ENCODE results near the gene HOXC9.
A peak's percentile ranks its signal among the peaks of the same experiment; 100 is the strongest.

The HOXC9 gene

DNA sequence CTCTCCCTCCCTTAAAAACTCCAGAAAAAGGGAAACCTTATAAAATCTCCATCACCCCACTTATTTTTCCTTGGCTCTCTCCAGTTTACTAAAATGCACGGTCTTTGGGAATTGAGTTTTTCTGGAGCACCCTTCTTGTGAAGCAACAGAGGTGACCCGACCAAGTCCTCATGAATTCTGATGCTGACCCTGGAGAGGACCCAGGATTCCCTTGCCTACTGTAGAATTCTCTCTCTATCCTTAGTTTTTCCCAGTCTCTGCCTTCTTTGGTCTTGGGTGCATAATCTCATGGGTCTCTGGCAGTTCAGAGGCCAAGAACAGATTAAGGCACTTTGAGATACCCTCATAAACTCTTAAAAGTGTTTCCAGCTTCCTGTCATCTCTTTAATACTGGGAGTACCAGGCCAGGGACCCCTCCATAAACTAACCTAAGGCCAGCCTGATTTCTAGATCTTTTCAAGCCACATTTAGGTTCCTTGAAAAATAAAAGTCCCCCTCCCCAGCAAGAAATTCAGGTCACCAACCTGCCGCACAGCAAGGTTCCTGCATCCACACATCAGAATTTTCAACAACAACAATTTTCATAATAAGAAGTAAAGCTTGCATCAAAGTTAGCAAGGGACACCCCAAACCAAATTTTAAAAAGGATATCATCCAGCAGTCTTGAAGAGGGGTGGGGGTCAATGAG lies 48.6 kb downstream of the HOXC9 start:
- no peaks in the 10 kb centered on the region for H3K27me3 ChIP-seq (ENCODE audit: insufficient read depth, low read depth, severe bottlenecking)
- H3K36me3 ChIP-seq: peaks cover 9% of the 10 kb centered on the region
- no peaks in the 10 kb centered on the region for H3K9me3 ChIP-seq (ENCODE audit: severe bottlenecking)
- H3K4me3 ChIP-seq (ENCODE audit: low read depth, low read length): no peak overlapping the region
- TF ChIP-seq, protein P1, sequence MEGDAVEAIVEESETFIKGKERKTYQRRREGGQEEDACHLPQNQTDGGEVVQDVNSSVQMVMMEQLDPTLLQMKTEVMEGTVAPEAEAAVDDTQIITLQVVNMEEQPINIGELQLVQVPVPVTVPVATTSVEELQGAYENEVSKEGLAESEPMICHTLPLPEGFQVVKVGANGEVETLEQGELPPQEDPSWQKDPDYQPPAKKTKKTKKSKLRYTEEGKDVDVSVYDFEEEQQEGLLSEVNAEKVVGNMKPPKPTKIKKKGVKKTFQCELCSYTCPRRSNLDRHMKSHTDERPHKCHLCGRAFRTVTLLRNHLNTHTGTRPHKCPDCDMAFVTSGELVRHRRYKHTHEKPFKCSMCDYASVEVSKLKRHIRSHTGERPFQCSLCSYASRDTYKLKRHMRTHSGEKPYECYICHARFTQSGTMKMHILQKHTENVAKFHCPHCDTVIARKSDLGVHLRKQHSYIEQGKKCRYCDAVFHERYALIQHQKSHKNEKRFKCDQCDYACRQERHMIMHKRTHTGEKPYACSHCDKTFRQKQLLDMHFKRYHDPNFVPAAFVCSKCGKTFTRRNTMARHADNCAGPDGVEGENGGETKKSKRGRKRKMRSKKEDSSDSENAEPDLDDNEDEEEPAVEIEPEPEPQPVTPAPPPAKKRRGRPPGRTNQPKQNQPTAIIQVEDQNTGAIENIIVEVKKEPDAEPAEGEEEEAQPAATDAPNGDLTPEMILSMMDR (IDR thresholded peaks at IDR 0.05; ENCODE audit: low read depth, low read length): no peak
- no peak overlapping the region; the same call in 1 of the 2 replicates for H3K27ac ChIP-seq
- DNase-seq: no peak

DNA sequence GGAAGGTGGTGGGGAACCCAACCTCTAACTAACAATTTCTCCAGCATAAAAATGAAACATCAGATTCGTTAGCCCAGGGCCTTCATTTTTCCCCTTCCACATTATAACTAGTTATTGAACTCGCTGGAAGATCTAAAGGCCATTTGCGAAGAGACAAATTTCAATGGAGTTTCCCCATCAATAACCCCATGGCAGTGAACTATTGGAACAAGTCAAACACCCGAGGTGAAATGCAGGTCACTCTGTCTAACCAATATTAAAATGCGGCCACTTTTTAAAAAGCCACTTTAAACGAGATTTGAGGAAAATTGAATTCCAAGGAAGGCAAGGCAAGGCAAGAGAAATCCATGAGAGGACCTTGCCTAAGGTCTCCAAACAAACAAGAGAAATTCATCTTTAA lies 49.1 kb downstream of the HOXC9 start:
- Histone ChIP-seq H3K27ac (no peak overlapping the region), H3K4me3 (ENCODE audit: low read depth, low read length) (no peak overlapping the region), H3K27me3 (ENCODE audit: insufficient read depth, low read depth, severe bottlenecking) (no peaks in the 10 kb centered on the region), H3K9me3 (ENCODE audit: severe bottlenecking) (no peaks in the 10 kb centered on the region), H3K36me3 (peaks cover 9% of the 10 kb centered on the region)
- DNase-seq: no peak
- TF ChIP-seq, protein P1 (IDR thresholded peaks at IDR 0.05; ENCODE audit: low read depth, low read length): no peak

DNA sequence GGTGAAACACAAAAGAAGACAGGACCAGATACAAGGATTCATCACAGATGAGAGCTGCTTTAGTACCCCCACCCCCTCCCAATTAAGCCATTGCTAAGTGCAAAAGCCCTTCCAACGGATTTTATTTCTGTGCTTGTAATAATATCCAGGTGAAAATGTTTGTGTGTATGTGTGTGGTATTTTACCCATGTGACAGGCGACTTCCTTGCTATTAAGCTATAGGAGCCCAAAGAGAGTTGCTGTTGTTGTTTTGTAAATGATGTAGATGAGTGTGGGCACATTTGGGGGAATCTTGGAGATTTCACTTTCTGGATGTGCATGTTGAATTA lies 50.5 kb downstream of the HOXC9 start:
- H3K36me3 ChIP-seq: peaks cover 9% of the 10 kb centered on the region
- H3K4me3 ChIP-seq (ENCODE audit: low read depth, low read length): no peak overlapping the region
- H3K27me3 ChIP-seq (ENCODE audit: insufficient read depth, low read depth, severe bottlenecking): no peaks in the 10 kb centered on the region

GRCh38 chr12:54051026-54051842 lies 51.3 kb downstream of the HOXC9 start:
- Histone ChIP-seq H3K4me3 (ENCODE audit: low read depth, low read length) (no peak overlapping the region), H3K27me3 (ENCODE audit: insufficient read depth, low read depth, severe bottlenecking) (no peaks in the 10 kb centered on the region), H3K27ac (peak overlapping the region; percentile 81), H3K9me3 (ENCODE audit: severe bottlenecking) (no peaks in the 10 kb centered on the region), H3K36me3 (peaks cover 13% of the 10 kb centered on the region)
- TF ChIP-seq, protein P1 (IDR thresholded peaks at IDR 0.05; ENCODE audit: low read depth, low read length): no peak
- no peak for DNase-seq

More for the DNA sequence above, 50.5 kb downstream of the HOXC9 start:
- TF ChIP-seq, protein P1 (IDR thresholded peaks at IDR 0.05; ENCODE audit: low read depth, low read length): no peak
- no peak for DNase-seq
- Histone ChIP-seq H3K9me3 (ENCODE audit: severe bottlenecking) (no peaks in the 10 kb centered on the region), H3K27ac (peak overlapping the region; percentile 81)

GRCh38 chr12:54051874-54052437 lies 52.0 kb downstream of the HOXC9 start:
- Histone ChIP-seq H3K27me3 (ENCODE audit: insufficient read depth, low read depth, severe bottlenecking) (no peaks in the 10 kb centered on the region), H3K36me3 (peaks cover 13% of the 10 kb centered on the region), H3K9me3 (ENCODE audit: severe bottlenecking) (no peaks in the 10 kb centered on the region), H3K4me3 (ENCODE audit: low read depth, low read length) (no peak overlapping the region), H3K27ac (peak overlapping the region; percentile 81)
- TF ChIP-seq, protein P1 (IDR thresholded peaks at IDR 0.05; ENCODE audit: low read depth, low read length): no peak
- DNase-seq: no peak
